B cell (primary cell): Measurements from ENCODE around the gene RALGAPA2.

Experiments used
- EZH2 ChIP-seq: IDR thresholded peaks from 2 replicates; pipeline ENCODE4 v1.6.1; 2012; ENCODE audit warnings: borderline replicate concordance, low read depth, mild to moderate bottlenecking, moderate library complexity, low read length; ENCODE audit not compliant: insufficient read depth, poor library complexity, severe bottlenecking
- TF ChIP-seq, protein P1 (sequence below): fragments of 200-600 bp; IDR thresholded peaks from one replicate; pipeline ENCODE4 v1.8.0; 2022; ENCODE audit warnings: antibody characterized with exemption, mild to moderate bottlenecking

DNA sequence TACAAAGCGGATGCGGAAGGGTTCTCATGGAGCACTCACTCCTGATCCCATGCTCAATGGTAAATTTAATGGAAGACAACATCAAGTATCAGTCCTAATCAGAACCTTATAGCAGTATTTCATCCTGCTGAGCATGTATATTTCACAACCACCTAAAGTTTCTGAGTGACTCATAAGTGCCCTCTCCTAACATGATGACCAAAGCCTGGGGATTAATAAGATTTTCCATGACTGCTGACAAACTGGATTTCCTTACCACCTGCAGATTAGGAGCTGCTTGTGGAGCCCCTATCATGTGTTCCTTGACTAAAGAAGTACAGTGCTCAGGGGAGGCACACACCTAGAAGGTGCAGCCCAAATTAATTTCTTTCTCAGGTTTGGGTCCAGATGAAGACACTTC is 231.8 kb downstream of the RALGAPA2 start:
- TF ChIP-seq, protein P1, sequence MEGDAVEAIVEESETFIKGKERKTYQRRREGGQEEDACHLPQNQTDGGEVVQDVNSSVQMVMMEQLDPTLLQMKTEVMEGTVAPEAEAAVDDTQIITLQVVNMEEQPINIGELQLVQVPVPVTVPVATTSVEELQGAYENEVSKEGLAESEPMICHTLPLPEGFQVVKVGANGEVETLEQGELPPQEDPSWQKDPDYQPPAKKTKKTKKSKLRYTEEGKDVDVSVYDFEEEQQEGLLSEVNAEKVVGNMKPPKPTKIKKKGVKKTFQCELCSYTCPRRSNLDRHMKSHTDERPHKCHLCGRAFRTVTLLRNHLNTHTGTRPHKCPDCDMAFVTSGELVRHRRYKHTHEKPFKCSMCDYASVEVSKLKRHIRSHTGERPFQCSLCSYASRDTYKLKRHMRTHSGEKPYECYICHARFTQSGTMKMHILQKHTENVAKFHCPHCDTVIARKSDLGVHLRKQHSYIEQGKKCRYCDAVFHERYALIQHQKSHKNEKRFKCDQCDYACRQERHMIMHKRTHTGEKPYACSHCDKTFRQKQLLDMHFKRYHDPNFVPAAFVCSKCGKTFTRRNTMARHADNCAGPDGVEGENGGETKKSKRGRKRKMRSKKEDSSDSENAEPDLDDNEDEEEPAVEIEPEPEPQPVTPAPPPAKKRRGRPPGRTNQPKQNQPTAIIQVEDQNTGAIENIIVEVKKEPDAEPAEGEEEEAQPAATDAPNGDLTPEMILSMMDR: no peak
- TF ChIP-seq EZH2: no peak
